HepG2 (cell line): Measurements from ENCODE around the gene MBD4. TPM values are rescaled to one million over a fixed set of nuclear protein-coding genes. Genes with fewer than 3 reads are reported as not detected.
A peak's percentile ranks its signal among the peaks of the same experiment; 100 is the strongest.

Experiments
- CAMTA2 ChIP-seq: sonication (generic); formaldehyde crosslinking; IDR thresholded peaks from 2 replicates; pipeline ENCODE4 v1.4.0; 2020; ENCODE audit warnings: mild to moderate bottlenecking, missing genetic modification reagents, borderline replicate concordance
- CHD4 ChIP-seq: fragments of 200-600 bp; sonication (generic); IDR thresholded peaks from 2 replicates; pipeline ENCODE4 v1.7.0; 2017; ENCODE audit warnings: mild to moderate bottlenecking, low read length, borderline replicate concordance
- FOSL2 ChIP-seq: sonication (generic); formaldehyde crosslinking; IDR thresholded peaks from 2 replicates; pipeline ENCODE4 v1.4.0; 2020; ENCODE audit warnings: missing genetic modification reagents
- HMG20B ChIP-seq: conservative IDR thresholded peaks from 2 replicates; pipeline ENCODE4 v1.6.1; 2016; ENCODE audit warnings: missing genetic modification reagents, missing compliant biosample characterization
- ISL2 ChIP-seq: sonication (generic); formaldehyde crosslinking; IDR thresholded peaks from 2 replicates; pipeline ENCODE4 v1.5.0; 2020; ENCODE audit warnings: missing genetic modification reagents
- KAT8 ChIP-seq: IDR thresholded peaks from 2 replicates; pipeline ENCODE4 v1.6.1; 2016; ENCODE audit warnings: missing genetic modification reagents, missing compliant biosample characterization
- MYC ChIP-seq: sonication (generic); formaldehyde crosslinking; IDR thresholded peaks from 2 replicates; pipeline ENCODE4 v1.9.0; 2021; ENCODE audit warnings: missing genetic modification reagents, borderline replicate concordance
- NRL ChIP-seq: sonication (generic); formaldehyde crosslinking; IDR thresholded peaks from 2 replicates; pipeline ENCODE4 v1.5.0; 2020; ENCODE audit warnings: missing genetic modification reagents, mild to moderate bottlenecking, moderate library complexity, borderline replicate concordance
- PHB2 ChIP-seq: fragments of 450-650 bp; IDR thresholded peaks from 2 replicates; pipeline ENCODE4 v1.6.1; 2018; ENCODE audit not compliant: partially characterized antibody
- POLR2AphosphoS5 ChIP-seq: IDR thresholded peaks from 2 replicates; pipeline ENCODE4 v1.6.1; 2012; ENCODE audit warnings: low read depth, low read length
- SIN3A ChIP-seq: IDR thresholded peaks from 2 replicates; pipeline ENCODE4 v1.6.1; 2011; ENCODE audit warnings: low read depth, mild to moderate bottlenecking, control low read depth, low read length, borderline replicate concordance
- SOX6 ChIP-seq, 2 experiments: fragments of 450-650 bp in 1 of 2; sonication (generic) in 1 of 2; formaldehyde crosslinking in 1 of 2; IDR thresholded peaks; 2 replicates each; pipeline versions ENCODE4 v1.4.0 to v1.6.1; 2017 to 2020; ENCODE audit warnings: antibody characterized with exemption in 1 of 2, mild to moderate bottlenecking in 1 of 2, missing genetic modification reagents in 1 of 2
- TBX2 ChIP-seq: sonication (generic); formaldehyde crosslinking; IDR thresholded peaks from 2 replicates; pipeline ENCODE4 v1.5.0; 2020; ENCODE audit warnings: missing genetic modification reagents, mild to moderate bottlenecking, borderline replicate concordance
- ZKSCAN1 ChIP-seq: fragments of 150-350 bp; IDR thresholded peaks from 2 replicates; pipeline ENCODE4 v1.6.1; 2014; ENCODE audit warnings: low read length
- ZNF451 ChIP-seq: sonication (generic); formaldehyde crosslinking; IDR thresholded peaks from 2 replicates; pipeline ENCODE4 v1.5.0; 2020; ENCODE audit warnings: mild to moderate bottlenecking, missing genetic modification reagents
- ZNF577 ChIP-seq: sonication (generic); formaldehyde crosslinking; IDR thresholded peaks from 2 replicates; pipeline ENCODE4 v1.4.0; 2020; ENCODE audit warnings: mild to moderate bottlenecking, low read depth, missing genetic modification reagents, borderline replicate concordance
- ZNF720 ChIP-seq: sonication (generic); formaldehyde crosslinking; IDR thresholded peaks from 2 replicates; pipeline ENCODE4 v1.4.0; 2020; ENCODE audit warnings: missing genetic modification reagents
- polyA plus RNA-seq, 8 experiments: library from polyadenylated mRNA; depleted of rRNA in 3 of 8; stranded (reverse) in 7 of 8; unstranded in 1 of 8; fragments of >200 nt; fragmentation: Illumina TruSeq in 4 of 8; extraction: Trizol in 4 of 8; gene quantifications; 2 replicates each; pipeline versions ENCODE4 v1.2.1 to v1.2.3, GENCODE V29; 2011 to 2016; ENCODE audit warnings: low read depth in 4 of 8, missing spikeins in 1 of 8, mixed read lengths in 1 of 8; ENCODE audit not compliant: insufficient read depth in 1 of 8
- total RNA-seq, 5 experiments: library from RNA; depleted of rRNA; stranded (reverse); fragments of >200 nt; fragmentation: Illumina TruSeq; extraction: Trizol; gene quantifications; 2 replicates each; pipeline ENCODE4 v1.2.3, GENCODE V29; 2016; ENCODE audit warnings: low read depth in 1 of 5
- TF ChIP-seq, protein P1 (sequence below): sonication (generic); formaldehyde crosslinking; IDR thresholded peaks from 2 replicates; pipeline ENCODE4 v1.8.1; 2023; ENCODE audit warnings: mild to moderate bottlenecking, inconsistent platforms, moderate library complexity, missing genetic modification reagents, borderline replicate concordance
- TF ChIP-seq, protein P2 (sequence below): sonication (generic); formaldehyde crosslinking; IDR thresholded peaks from 2 replicates; pipeline ENCODE4 v1.8.0; 2022; ENCODE audit warnings: missing genetic modification reagents, mild to moderate bottlenecking, moderate library complexity, borderline replicate concordance
- TF ChIP-seq, protein P3 (sequence below): sonication (generic); formaldehyde crosslinking; IDR thresholded peaks from 2 replicates; pipeline ENCODE4 v1.8.0; 2022; ENCODE audit warnings: missing genetic modification reagents, low read depth, mild to moderate bottlenecking, borderline replicate concordance
- TF ChIP-seq, protein P4 (sequence below): sonication (generic); formaldehyde crosslinking; IDR thresholded peaks from 2 replicates; pipeline ENCODE4 v1.4.0; 2020; ENCODE audit warnings: missing genetic modification reagents
- TF ChIP-seq, protein P5 (sequence below): IDR thresholded peaks from 2 replicates; pipeline ENCODE4 v1.6.1; 2016; ENCODE audit warnings: mild to moderate bottlenecking, missing biosample characterization, missing genetic modification reagents
- TF ChIP-seq, protein P6 (sequence below): IDR thresholded peaks from 2 replicates; pipeline ENCODE4 v1.6.1; 2012; ENCODE audit warnings: low read depth, low read length, improper control_type of control experiment

MBD4 gene
- total and polyA plus RNA-seq, 2 of the 13 experiments (the other 11 are each of a cell fraction or from before 2014, with no cell fraction given) = 14.9 to 25.3 TPM

DNA sequence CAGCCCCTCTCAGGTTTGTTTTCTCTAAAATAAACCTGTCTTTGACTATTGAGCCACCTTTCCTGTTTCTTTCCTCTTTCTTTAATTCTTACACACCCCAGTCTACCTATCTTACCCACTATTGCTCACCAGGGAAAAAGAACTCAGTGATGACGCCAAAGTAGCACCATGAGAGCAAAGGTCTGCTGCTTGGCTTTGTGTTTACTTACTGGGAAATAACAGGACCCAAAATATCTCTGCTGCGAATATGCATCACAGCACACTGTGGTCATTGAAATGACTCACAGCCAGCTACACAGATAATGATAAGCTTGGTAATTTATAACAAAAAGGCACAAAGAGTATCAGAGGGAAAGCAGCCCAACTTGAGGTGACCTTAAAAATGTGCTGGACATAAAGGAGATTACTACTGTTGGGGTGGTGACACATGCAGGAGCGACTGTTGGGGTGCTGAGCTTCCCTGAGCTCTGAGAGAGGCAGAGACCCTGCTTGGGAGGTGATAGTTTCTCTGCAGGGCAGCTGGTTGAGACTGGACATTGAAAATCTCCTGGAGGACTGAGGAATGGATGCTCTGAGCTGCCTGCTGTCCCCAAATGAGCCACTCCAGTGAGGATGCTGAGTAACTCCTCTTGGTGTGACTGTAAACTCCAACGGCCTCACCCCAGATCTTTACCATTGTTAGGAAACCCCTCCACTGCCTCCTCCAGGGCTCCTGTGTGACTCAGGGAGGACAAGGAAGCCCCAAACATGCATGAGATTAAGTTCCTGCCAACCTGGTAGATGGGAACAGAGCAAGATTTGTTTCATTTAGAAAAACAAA is 25.9 kb downstream of the MBD4 start (continued):
- TF ChIP-seq, protein P1, sequence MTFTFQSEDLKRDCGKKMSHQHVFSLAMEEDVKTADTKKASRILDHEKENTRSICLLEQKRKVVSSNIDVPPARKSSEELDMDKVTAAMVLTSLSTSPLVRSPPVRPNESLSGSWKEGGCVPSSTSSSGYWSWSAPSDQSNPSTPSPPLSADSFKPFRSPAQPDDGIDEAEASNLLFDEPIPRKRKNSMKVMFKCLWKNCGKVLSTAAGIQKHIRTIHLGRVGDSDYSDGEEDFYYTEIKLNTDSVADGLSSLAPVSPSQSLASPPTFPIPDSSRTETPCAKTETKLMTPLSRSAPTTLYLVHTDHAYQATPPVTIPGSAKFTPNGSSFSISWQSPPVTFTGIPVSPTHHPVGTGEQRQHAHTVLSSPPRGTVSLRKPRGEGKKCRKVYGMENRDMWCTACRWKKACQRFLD = no peak
- TF ChIP-seq ZNF577 (CRISPR knock-in tag) (no peak), ZNF720 (CRISPR knock-in tag) (no peak), MYC (CRISPR knock-in tag) (no peak), PHB2 (no peak), SIN3A (no peak), TBX2 (CRISPR knock-in tag) (peak; percentile 54), ZKSCAN1 (no peak), NRL (CRISPR knock-in tag) (no peak), FOSL2 (CRISPR knock-in tag) (peak; percentile 90), CAMTA2 (no peak), ISL2 (CRISPR knock-in tag) (no peak), CHD4 (no peak), KAT8 (CRISPR knock-in tag) (peak; percentile 56; the same call in 1 of the 2 replicates), HMG20B (CRISPR knock-in tag) (peak; percentile 39; the same call in 1 of the 2 replicates), SOX6 (IDR thresholded peaks at IDR 0.05) (no peak), SOX6 (CRISPR knock-in tag; IDR thresholded peaks at IDR 0.05) (peak; percentile 44; the same call in 1 of the 2 replicates), ZNF451 (CRISPR knock-in tag) (no peak), POLR2AphosphoS5 (no peak)
- TF ChIP-seq, protein P2, sequence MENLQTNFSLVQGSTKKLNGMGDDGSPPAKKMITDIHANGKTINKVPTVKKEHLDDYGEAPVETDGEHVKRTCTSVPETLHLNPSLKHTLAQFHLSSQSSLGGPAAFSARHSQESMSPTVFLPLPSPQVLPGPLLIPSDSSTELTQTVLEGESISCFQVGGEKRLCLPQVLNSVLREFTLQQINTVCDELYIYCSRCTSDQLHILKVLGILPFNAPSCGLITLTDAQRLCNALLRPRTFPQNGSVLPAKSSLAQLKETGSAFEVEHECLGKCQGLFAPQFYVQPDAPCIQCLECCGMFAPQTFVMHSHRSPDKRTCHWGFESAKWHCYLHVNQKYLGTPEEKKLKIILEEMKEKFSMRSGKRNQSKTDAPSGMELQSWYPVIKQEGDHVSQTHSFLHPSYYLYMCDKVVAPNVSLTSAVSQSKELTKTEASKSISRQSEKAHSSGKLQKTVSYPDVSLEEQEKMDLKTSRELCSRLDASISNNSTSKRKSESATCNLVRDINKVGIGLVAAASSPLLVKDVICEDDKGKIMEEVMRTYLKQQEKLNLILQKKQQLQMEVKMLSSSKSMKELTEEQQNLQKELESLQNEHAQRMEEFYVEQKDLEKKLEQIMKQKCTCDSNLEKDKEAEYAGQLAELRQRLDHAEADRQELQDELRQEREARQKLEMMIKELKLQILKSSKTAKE (CRISPR knock-in tag) = peak; percentile 41; the same call in 1 of the 2 replicates
- TF ChIP-seq, protein P3, sequence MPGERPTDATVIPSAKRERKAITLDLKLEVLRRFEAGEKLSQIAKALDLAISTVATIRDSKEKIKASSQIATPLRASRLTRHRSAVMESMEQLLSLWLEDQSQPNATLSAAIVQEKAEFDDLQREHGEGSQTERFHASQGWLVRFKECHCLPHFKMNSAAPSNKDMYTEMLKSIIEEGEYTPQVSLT (CRISPR knock-in tag) = no peak
- TF ChIP-seq, protein P4, sequence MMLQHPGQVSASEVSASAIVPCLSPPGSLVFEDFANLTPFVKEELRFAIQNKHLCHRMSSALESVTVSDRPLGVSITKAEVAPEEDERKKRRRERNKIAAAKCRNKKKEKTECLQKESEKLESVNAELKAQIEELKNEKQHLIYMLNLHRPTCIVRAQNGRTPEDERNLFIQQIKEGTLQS (CRISPR knock-in tag) = peak; percentile 32; the same call in 1 of the 2 replicates
- TF ChIP-seq, protein P5, sequence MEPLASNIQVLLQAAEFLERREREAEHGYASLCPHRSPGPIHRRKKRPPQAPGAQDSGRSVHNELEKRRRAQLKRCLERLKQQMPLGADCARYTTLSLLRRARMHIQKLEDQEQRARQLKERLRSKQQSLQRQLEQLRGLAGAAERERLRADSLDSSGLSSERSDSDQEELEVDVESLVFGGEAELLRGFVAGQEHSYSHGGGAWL (CRISPR knock-in tag) = no peak
- TF ChIP-seq, protein P6, sequence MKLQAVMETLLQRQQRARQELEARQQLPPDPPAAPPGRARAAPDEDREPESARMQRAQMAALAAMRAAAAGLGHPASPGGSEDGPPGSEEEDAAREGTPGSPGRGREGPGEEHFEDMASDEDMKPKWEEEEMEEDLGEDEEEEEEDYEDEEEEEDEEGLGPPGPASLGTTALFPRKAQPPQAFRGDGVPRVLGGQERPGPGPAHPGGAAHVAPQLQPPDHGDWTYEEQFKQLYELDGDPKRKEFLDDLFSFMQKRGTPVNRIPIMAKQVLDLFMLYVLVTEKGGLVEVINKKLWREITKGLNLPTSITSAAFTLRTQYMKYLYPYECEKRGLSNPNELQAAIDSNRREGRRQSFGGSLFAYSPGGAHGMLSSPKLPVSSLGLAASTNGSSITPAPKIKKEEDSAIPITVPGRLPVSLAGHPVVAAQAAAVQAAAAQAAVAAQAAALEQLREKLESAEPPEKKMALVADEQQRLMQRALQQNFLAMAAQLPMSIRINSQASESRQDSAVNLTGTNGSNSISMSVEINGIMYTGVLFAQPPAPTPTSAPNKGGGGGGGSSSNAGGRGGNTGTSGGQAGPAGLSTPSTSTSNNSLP = peak; percentile 80
